H1 (cell line): ENCODE measurements around the gene SDSL. TPM values are rescaled to one million over a fixed set of nuclear protein-coding genes. Genes with fewer than 3 reads are reported as not detected.

ENCODE experiments used
- CTCF ChIA-PET: fragments of 300-600 bp; sonication (Branson Sonifier 250); formaldehyde crosslinking; loops from one replicate; lab custom pipeline; 2021; ENCODE audit not compliant: partially characterized antibody; lab: Charles Lee
- POLR2A ChIA-PET: fragments of 300-600 bp; sonication (Branson Sonifier 250); formaldehyde crosslinking; loops from one replicate; lab custom pipeline; 2021; ENCODE audit warnings: inconsistent platforms; ENCODE audit not compliant: partially characterized antibody; lab: Charles Lee
- DNase-seq, 2 experiments: peaks; one replicate each; pipeline versions ENCODE4 v3.0.0 to v3.0.0-alpha.2; 2010 to 2022; ENCODE audit warnings: low spot score in 2 of 2, low read depth in 1 of 2, mixed read lengths in 1 of 2
- FAIRE-seq: peaks from 2 replicates; lab custom pipeline; 2011; peaks lifted over from hg19 to GRCh38; lab: Jason Lieb, UNC
- H2AFZ ChIP-seq: 2 replicates; pipeline ENCODE4 v1.8.1; 2012; ENCODE audit warnings: low read length, inconsistent platforms
- H2AK5ac ChIP-seq: 2 replicates; pipeline ENCODE4 v1.6.1; 2013; ENCODE audit warnings: low read depth, low read length
- H2BK120ac ChIP-seq: replicated peaks from 2 replicates; pipeline ENCODE3; 2013; ENCODE audit warnings: low read depth, low read length, inconsistent platforms
- H2BK12ac ChIP-seq: 2 replicates; pipeline ENCODE4 v1.6.1; 2013; ENCODE audit warnings: low read depth, low read length
- H2BK15ac ChIP-seq: 2 replicates; pipeline ENCODE4 v1.6.1; 2013; ENCODE audit warnings: low read length
- H2BK20ac ChIP-seq: 2 replicates; pipeline ENCODE4 v1.6.1; 2013; ENCODE audit warnings: low read length
- H2BK5ac ChIP-seq: 2 replicates; pipeline ENCODE4 v1.6.1; 2013; ENCODE audit warnings: low read depth, low read length
- H3K14ac ChIP-seq: 2 replicates; pipeline ENCODE4 v1.6.1; 2013; ENCODE audit warnings: inconsistent platforms; ENCODE audit not compliant: insufficient read length
- H3K18ac ChIP-seq: 2 replicates; pipeline ENCODE4 v1.6.1; 2013; ENCODE audit warnings: low read length; ENCODE audit errors: extremely low read depth
- H3K23ac ChIP-seq: 2 replicates; pipeline ENCODE4 v1.6.1; 2013; ENCODE audit warnings: inconsistent platforms; ENCODE audit not compliant: insufficient read length
- H3K23me2 ChIP-seq: 2 replicates; pipeline ENCODE4 v1.6.1; 2013; ENCODE audit warnings: low read depth, low read length
- H3K27ac ChIP-seq: 2 replicates; pipeline ENCODE4 v1.6.1; 2011; ENCODE audit warnings: low read depth, low read length, inconsistent platforms
- H3K27me3 ChIP-seq, 4 experiments: replicated peaks in 1 of 4; 1 replicate in 1 of 4; 2 replicates in 3 of 4; pipeline versions ENCODE4 v1.6.1 to v1.8.1; 2011 to 2013; ENCODE audit warnings: low read length in 3 of 4, mild to moderate bottlenecking in 3 of 4, inconsistent platforms in 2 of 4, mixed read lengths in 2 of 4, moderate library complexity in 1 of 4; ENCODE audit not compliant: control insufficient read depth in 3 of 4, insufficient read depth in 3 of 4; ENCODE audit errors: extremely low read depth in 1 of 4
- H3K36me3 ChIP-seq, 4 experiments: 2 replicates each; pipeline versions ENCODE4 v1.6.1 to v1.8.1; 2011 to 2013; ENCODE audit warnings: mild to moderate bottlenecking in 4 of 4, low read length in 3 of 4, moderate library complexity in 2 of 4, control low read depth in 1 of 4, inconsistent platforms in 1 of 4; ENCODE audit not compliant: insufficient read depth in 4 of 4, control insufficient read depth in 2 of 4
- H3K4ac ChIP-seq: replicated peaks from 2 replicates; pipeline ENCODE3; 2013; ENCODE audit warnings: low read length, low read depth, mixed read lengths, inconsistent platforms; ENCODE audit not compliant: insufficient read length
- H3K4me1 ChIP-seq, 4 experiments: replicated peaks in 1 of 4; 1 replicate in 1 of 4; 2 replicates in 3 of 4; pipeline versions ENCODE4 v1.6.1 to v1.8.1; 2011 to 2013; ENCODE audit warnings: low read length in 3 of 4, inconsistent platforms in 2 of 4, mixed read lengths in 1 of 4; ENCODE audit not compliant: insufficient read depth in 4 of 4, control insufficient read depth in 3 of 4
- H3K4me2 ChIP-seq, 2 experiments: 2 replicates each; pipeline versions ENCODE4 v1.6.1 to v1.8.1; 2011 to 2013; ENCODE audit warnings: low read depth in 2 of 2, low read length in 2 of 2, control low read depth in 1 of 2, inconsistent platforms in 1 of 2, mild to moderate bottlenecking in 1 of 2; ENCODE audit not compliant: insufficient read depth in 1 of 2
- H3K4me3 ChIP-seq, 4 experiments: fragments of 200-600, 300-600 bp in 1 of 4; sonication (generic), shearing (Covaris generic), sonication (Bioruptor Twin) in 1 of 4; 2 replicates each; pipeline versions ENCODE4 v1.5.1 to v1.8.1; 2011 to 2016; ENCODE audit warnings: low read length in 4 of 4, low read depth in 3 of 4, control low read depth in 2 of 4, inconsistent platforms in 2 of 4, mild to moderate bottlenecking in 2 of 4, mixed read lengths in 1 of 4, moderate library complexity in 1 of 4; ENCODE audit not compliant: insufficient read depth in 2 of 4; ENCODE audit errors: extremely low read depth in 1 of 4
- H3K56ac ChIP-seq: replicated peaks from 2 replicates; pipeline ENCODE3; 2013; ENCODE audit warnings: low read depth, mild to moderate bottlenecking, mixed read lengths, low read length, inconsistent platforms; ENCODE audit not compliant: insufficient read length
- H3K79me1 ChIP-seq: 2 replicates; pipeline ENCODE4 v1.6.1; 2013; ENCODE audit warnings: low read depth, low read length, control low read depth
- H3K79me2 ChIP-seq, 2 experiments: 2 replicates each; pipeline versions ENCODE4 v1.6.1 to v1.8.1; 2012 to 2013; ENCODE audit warnings: low read length in 2 of 2, mild to moderate bottlenecking in 2 of 2, inconsistent platforms in 1 of 2; ENCODE audit not compliant: insufficient read depth in 2 of 2, control insufficient read depth in 1 of 2
- H3K9ac ChIP-seq, 4 experiments: replicated peaks in 1 of 4; 1 replicate in 1 of 4; 2 replicates in 3 of 4; pipeline versions ENCODE4 v1.6.1 to v1.8.1; 2011 to 2013; ENCODE audit warnings: low read depth in 3 of 4, low read length in 3 of 4, control low read depth in 2 of 4, mild to moderate bottlenecking in 2 of 4, moderate library complexity in 2 of 4, inconsistent platforms in 1 of 4; ENCODE audit errors: extremely low read depth in 1 of 4
- H3K9me3 ChIP-seq, 2 experiments: 2 replicates each; pipeline versions ENCODE4 v1.6.1 to v1.8.1; 2012 to 2013; ENCODE audit warnings: mild to moderate bottlenecking in 2 of 2, moderate library complexity in 2 of 2, control low read depth in 1 of 2, inconsistent platforms in 1 of 2, low read depth in 1 of 2, low read length in 1 of 2, mixed read lengths in 1 of 2; ENCODE audit not compliant: insufficient read depth in 2 of 2
- H4K20me1 ChIP-seq, 2 experiments: replicated peaks in 1 of 2; 2 replicates each; pipeline versions ENCODE3 to v1.8.1; 2011 to 2013; ENCODE audit warnings: inconsistent platforms in 2 of 2, low read length in 2 of 2, mild to moderate bottlenecking in 1 of 2; ENCODE audit not compliant: insufficient read depth in 2 of 2, control insufficient read depth in 1 of 2
- H4K5ac ChIP-seq: 2 replicates; pipeline ENCODE4 v1.6.1; 2013; ENCODE audit warnings: low read length, low read depth, mixed read lengths, inconsistent platforms; ENCODE audit not compliant: insufficient read length
- H4K8ac ChIP-seq: 2 replicates; pipeline ENCODE4 v1.8.0; 2013; ENCODE audit warnings: mild to moderate bottlenecking, moderate library complexity, low read length, inconsistent platforms; ENCODE audit not compliant: insufficient read depth; ENCODE audit errors: extremely low read depth
- H4K91ac ChIP-seq: replicated peaks from 2 replicates; pipeline ENCODE3; 2013; ENCODE audit warnings: low read length, mixed read lengths, inconsistent platforms; ENCODE audit not compliant: insufficient read length
- ASH2L ChIP-seq: fragments of 200-600, 300-600 bp; sonication (generic); IDR thresholded peaks from one replicate; pipeline ENCODE4 v1.7.1; 2017; ENCODE audit warnings: low read length
- CREB1 ChIP-seq: IDR thresholded peaks from 2 replicates; pipeline ENCODE4 v1.6.1; 2012; ENCODE audit warnings: inconsistent platforms
- FOSL1 ChIP-seq: IDR thresholded peaks from 2 replicates; pipeline ENCODE4 v1.6.1; 2011; ENCODE audit warnings: mild to moderate bottlenecking, low read depth, low read length, moderate library complexity; ENCODE audit not compliant: insufficient read depth
- RNF2 ChIP-seq: fragments of 200-900, 300-1000 bp; sonication (generic); IDR thresholded peaks from 2 replicates; pipeline ENCODE4 v1.7.1; 2016; ENCODE audit warnings: borderline replicate concordance, low read depth, mild to moderate bottlenecking, antibody characterized with exemption, low read length; ENCODE audit not compliant: poor library complexity, severe bottlenecking; ENCODE audit errors: missing control alignments
- RXRA ChIP-seq: IDR thresholded peaks from 2 replicates; pipeline ENCODE4 v1.6.1; 2011; ENCODE audit warnings: low read depth, mild to moderate bottlenecking, low read length, moderate library complexity; ENCODE audit not compliant: insufficient read depth
- SUZ12 ChIP-seq: fragments of 200-600 bp; sonication (generic); IDR thresholded peaks from 2 replicates; pipeline ENCODE4 v1.6.1; 2012; ENCODE audit warnings: mild to moderate bottlenecking, inconsistent platforms, low read length, moderate library complexity, mixed read lengths
- TBP ChIP-seq: IDR thresholded peaks from 2 replicates; pipeline ENCODE4 v1.6.1; 2011; ENCODE audit warnings: low read depth, low read length, improper control_type of control experiment
- TCF12 ChIP-seq: IDR thresholded peaks from 2 replicates; pipeline ENCODE4 v1.6.1; 2011; ENCODE audit warnings: low read depth, mild to moderate bottlenecking, low read length
- WGBS, 2 experiments: shearing (Covaris generic) in 1 of 2; methylation state at CpG; one replicate each; pipeline versions ENCODE4 v1.1.6 to v1.1.7; 2013 to 2015; ENCODE audit warnings: low lambda C conversion rate in 2 of 2, mixed read lengths in 2 of 2, inconsistent platforms in 1 of 2, low coverage in 1 of 2, missing lambda C conversion rate in 1 of 2; ENCODE audit not compliant: insufficient replicate concordance in 2 of 2, insufficient coverage in 1 of 2, insufficient read length in 1 of 2; ENCODE audit errors: extremely low coverage in 1 of 2, missing lambda C conversion rate in 1 of 2; 5-methylcytosine and 5-hydroxymethylcytosine counted together
- polyA plus RNA-seq, 7 experiments: library from polyadenylated mRNA; depleted of rRNA in 3 of 7; stranded (reverse) in 5 of 7; unstranded in 2 of 7; fragments of >200 nt in 5 of 7; fragments of 200-250 nt in 2 of 7; gene quantifications; 1 replicate in 5 of 7; 2 replicates in 1 of 7; 4 replicates in 1 of 7; pipeline versions ENCODE4 v1.2.1 to v1.2.3, GENCODE V29; 2011 to 2013; ENCODE audit warnings: missing spikeins in 2 of 7, mixed read lengths in 2 of 7
- total RNA-seq: library from RNA; stranded (reverse); fragmentation: NEBNext Ultra II Directional; extraction: Animal tissue kit (Norgen Biotek cat#: 25700); gene quantifications from 2 replicates; pipeline ENCODE4 v1.2.1, GENCODE V29; 2021
- TF ChIP-seq, protein P1 (sequence below): IDR thresholded peaks from 2 replicates; pipeline ENCODE4 v1.6.1; 2012; ENCODE audit warnings: inconsistent platforms

Gene SDSL
- total and polyA plus RNA-seq, 2 of the 8 experiments (the other 6 are each of a cell fraction or from before 2014, with no cell fraction given) = 0.69 to 1.3 TPM

DNA sequence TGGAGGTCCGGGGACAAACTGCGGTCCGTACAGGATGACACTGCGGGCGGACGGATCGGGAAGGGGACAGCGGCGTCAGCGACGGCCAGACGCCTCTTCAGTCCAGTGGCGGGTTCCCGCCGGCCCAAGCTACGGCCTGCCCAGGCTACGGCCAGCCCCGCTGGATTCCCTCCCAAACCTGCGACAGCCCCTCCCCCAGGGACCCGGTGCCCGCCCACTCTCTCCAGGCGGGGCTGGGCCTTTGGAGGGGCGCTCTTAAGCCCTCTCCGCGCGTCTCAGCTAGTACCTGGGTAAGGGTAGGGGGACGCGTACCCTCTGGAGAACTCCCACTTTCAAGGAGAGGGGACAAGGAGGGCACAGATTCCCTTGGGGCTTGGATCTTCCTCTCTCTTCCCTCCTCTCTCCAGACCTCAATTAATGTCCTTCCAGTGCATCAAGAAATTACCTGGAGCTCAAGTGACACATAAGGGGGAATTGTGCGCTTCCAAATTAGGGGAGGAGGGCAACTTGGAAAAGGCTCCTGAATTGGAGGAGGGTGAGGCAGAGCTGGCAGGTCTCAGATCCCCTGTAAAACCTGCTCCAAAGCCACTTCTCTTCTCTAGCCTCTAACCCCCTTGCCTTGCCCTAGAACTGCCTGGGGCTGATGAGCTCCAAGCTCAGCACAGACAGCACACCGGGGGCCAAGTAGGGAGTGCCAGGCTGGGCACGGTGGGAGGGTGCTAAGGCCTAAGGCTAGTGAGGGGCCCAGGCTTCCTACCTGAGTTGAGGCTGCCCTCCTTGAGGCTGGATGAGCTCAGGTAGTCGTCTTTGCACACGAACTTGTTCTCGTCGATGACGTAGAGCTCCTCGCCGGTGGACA is 46.4 kb downstream of the SDSL start:
- H3K18ac ChIP-seq = peak overlapping the region; percentile 90
- no peak overlapping the region for H3K23ac ChIP-seq
- peak overlapping the region; percentile 35; the same call in 1 of the 2 replicates for H2BK5ac ChIP-seq
- peak overlapping the region; percentile 94; the same call in 1 of the 2 replicates for H2AK5ac ChIP-seq
- TF ChIP-seq RNF2 (peak; percentile 57), CREB1 (peak; percentile 30; the same call in 1 of the 2 replicates), TBP (no peak), ASH2L (no peak), SUZ12 (peak; percentile 76; the same call in 1 of the 2 replicates), TCF12 (no peak), FOSL1 (no peak), RXRA (no peak)
- TF ChIP-seq, protein P1, sequence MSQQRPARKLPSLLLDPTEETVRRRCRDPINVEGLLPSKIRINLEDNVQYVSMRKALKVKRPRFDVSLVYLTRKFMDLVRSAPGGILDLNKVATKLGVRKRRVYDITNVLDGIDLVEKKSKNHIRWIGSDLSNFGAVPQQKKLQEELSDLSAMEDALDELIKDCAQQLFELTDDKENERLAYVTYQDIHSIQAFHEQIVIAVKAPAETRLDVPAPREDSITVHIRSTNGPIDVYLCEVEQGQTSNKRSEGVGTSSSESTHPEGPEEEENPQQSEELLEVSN = peak; percentile 80
- TF ChIP-seq, all 59 proteins: peak for 4
- H3K9me3 ChIP-seq = no peaks in the 10 kb centered on the region
- peaks cover 23 to 39% of the 10 kb centered on the region in 2 experiments for H4K20me1 ChIP-seq
- 0 out of 2 replicates have a peak overlapping the region, but pooled peaks have one; percentile 63 for H4K8ac ChIP-seq
- H3K4me1 ChIP-seq = peaks cover 4 to 83% (median 55%) of the 10 kb centered on the region in 4 experiments
- POLR2A ChIA-PET = interaction anchor here (1.1 to 2.3 kb wide), 3 partner anchors 8 to 142 kb away, joined by 3 to 15 read pairs (median 4); no protein-coding TSS in a partner anchor
- peak overlapping the region; percentile 53 to 66 (median 60); a peak in 6 of 8 replicates for H3K4me3 ChIP-seq
- peaks cover 3 to 70% (median 5%) of the 10 kb centered on the region in 4 experiments; a peak in 5 of 8 replicates for H3K36me3 ChIP-seq
- H2BK12ac ChIP-seq = peak overlapping the region; percentile 97
- peak overlapping the region in 1 of 4 experiments; percentile 16; a peak in 1 of 7 replicates for H3K9ac ChIP-seq
- H4K91ac ChIP-seq = peak overlapping the region; percentile 72
- FAIRE-seq (no peak), DNase-seq (peak in 1 of 2 experiments; percentile 56)
- CTCF ChIA-PET = interaction anchor here (0.8 to 9.0 kb wide), 10 partner anchors 9 to 179 kb away, joined by 3 to 79 read pairs (median 4); no protein-coding TSS in a partner anchor
- H3K79me2 ChIP-seq = peaks cover 0 to 6% of the 10 kb centered on the region in 2 experiments; a peak in 2 of 4 replicates
- no peak overlapping the region for H4K5ac ChIP-seq
- H3K14ac ChIP-seq = no peak overlapping the region
- H3K27ac ChIP-seq = no peak overlapping the region
- no peak overlapping the region for H3K56ac ChIP-seq
- H3K4me2 ChIP-seq = peak overlapping the region; percentile 93 to 97
- H2AFZ ChIP-seq = no peak overlapping the region
- H2BK120ac ChIP-seq = no peak overlapping the region
- H3K79me1 ChIP-seq = no peaks in the 10 kb centered on the region
- H3K4ac ChIP-seq = no peak overlapping the region
- H3K27me3 ChIP-seq = peaks cover 92 to 100% (median 99%) of the 10 kb centered on the region in 4 experiments
- peaks cover 26% of the 10 kb centered on the region; the same call in 1 of the 2 replicates for H3K23me2 ChIP-seq
- WGBS, 2 experiments = 5% methylated on average over 20 of the region's 38 CpGs; no CpG with 5 or more reads in 1 of the 2 experiments
- H2BK20ac ChIP-seq = no peak overlapping the region; the same call in 1 of the 2 replicates
- peak overlapping the region; percentile 81; the same call in 1 of the 2 replicates for H2BK15ac ChIP-seq
